IMR-90 (cell line): ENCODE data around the gene CDHR4. TPM values are rescaled to one million over a fixed set of nuclear protein-coding genes. Genes with fewer than 3 reads are reported as not detected.

Source experiments
- ATAC-seq: fragments of 200-7000 bp; cut with Tn5 transposase; 2 replicates; pipeline ENCODE4 v1.9.1; 2020; ENCODE audit warnings: low read depth, mild to moderate bottlenecking, moderate library complexity
- BruUV-seq: library from RNA; stranded (reverse); fragments of 400-500 nt; replicated peaks from 2 replicates; lab custom pipeline; 2021; lab: Mats Ljungman, UMichigan
- CTCF ChIA-PET: fragments of 300-600 bp; formaldehyde crosslinking; extraction: SDS; loops from one replicate; lab custom pipeline; 2021; ENCODE audit warnings: antibody characterized with exemption; lab: Yijun Ruan, JAX
- POLR2A ChIA-PET: fragments of 300-600 bp; sonication (Branson Sonifier 250); formaldehyde crosslinking; loops from one replicate; lab custom pipeline; 2022; ENCODE audit warnings: antibody characterized with exemption; ENCODE audit not compliant: unreplicated experiment; lab: Charles Lee
- DNase-seq: peaks from one replicate; pipeline ENCODE4 v3.0.0; 2013
- H2AFZ ChIP-seq: replicated peaks from 2 replicates; pipeline ENCODE3; 2013; ENCODE audit warnings: low read length, mild to moderate bottlenecking; ENCODE audit not compliant: poor library complexity
- H2AK5ac ChIP-seq: 2 replicates; pipeline ENCODE4 v1.6.1; 2013; ENCODE audit warnings: low read depth, low read length, inconsistent platforms
- H2AK9ac ChIP-seq: replicated peaks from 2 replicates; pipeline ENCODE3; 2013; ENCODE audit warnings: mild to moderate bottlenecking, low read depth, low read length, moderate library complexity; ENCODE audit not compliant: poor library complexity
- H2BK120ac ChIP-seq: 2 replicates; pipeline ENCODE4 v1.6.1; 2013; ENCODE audit warnings: low read depth, low read length, inconsistent platforms
- H2BK15ac ChIP-seq: 3 replicates; pipeline ENCODE4 v1.6.1; 2013; ENCODE audit warnings: low read depth, low read length, inconsistent platforms
- H2BK20ac ChIP-seq: 2 replicates; pipeline ENCODE4 v1.6.1; 2013; ENCODE audit warnings: low read depth, mild to moderate bottlenecking, inconsistent platforms, low read length, moderate library complexity
- H2BK5ac ChIP-seq: 2 replicates; pipeline ENCODE4 v1.6.1; 2013; ENCODE audit warnings: mild to moderate bottlenecking, low read depth, low read length, inconsistent platforms; ENCODE audit not compliant: poor library complexity, severe bottlenecking
- H3K14ac ChIP-seq: replicated peaks from 2 replicates; pipeline ENCODE4 v1.6.1; 2013; ENCODE audit warnings: low read depth, low read length, inconsistent platforms
- H3K18ac ChIP-seq: 2 replicates; pipeline ENCODE4 v1.6.1; 2013; ENCODE audit warnings: low read depth, low read length, control low read depth
- H3K23ac ChIP-seq: 2 replicates; pipeline ENCODE4 v1.6.1; 2013; ENCODE audit warnings: low read depth, low read length, inconsistent platforms
- H3K27ac ChIP-seq: 2 replicates; pipeline ENCODE4 v1.5.1; 2013; ENCODE audit warnings: mild to moderate bottlenecking, control low read depth, low read length; ENCODE audit not compliant: insufficient read depth
- H3K27me3 ChIP-seq: 2 replicates; pipeline ENCODE4 v1.6.1; 2013; ENCODE audit warnings: low read length; ENCODE audit not compliant: control insufficient read depth, insufficient read depth
- H3K36me3 ChIP-seq: 2 replicates; pipeline ENCODE4 v1.6.1; 2013; ENCODE audit warnings: low read length, mixed read lengths; ENCODE audit not compliant: control insufficient read depth, insufficient read depth
- H3K4ac ChIP-seq: 2 replicates; pipeline ENCODE4 v1.6.1; 2013; ENCODE audit warnings: low read depth, low read length, inconsistent platforms
- H3K4me1 ChIP-seq: 2 replicates; pipeline ENCODE4 v1.6.1; 2013; ENCODE audit warnings: low read length, mixed read lengths; ENCODE audit not compliant: control insufficient read depth, insufficient read depth
- H3K4me2 ChIP-seq: 2 replicates; pipeline ENCODE4 v1.6.1; 2013; ENCODE audit warnings: low read depth, mild to moderate bottlenecking, control low read depth, low read length, moderate library complexity
- H3K4me3 ChIP-seq: 2 replicates; pipeline ENCODE4 v1.5.1; 2013; ENCODE audit warnings: low read depth, mild to moderate bottlenecking, control low read depth, low read length, moderate library complexity; ENCODE audit not compliant: insufficient read depth
- H3K56ac ChIP-seq: 2 replicates; pipeline ENCODE4 v1.6.1; 2013; ENCODE audit warnings: low read length, inconsistent platforms; ENCODE audit not compliant: insufficient read depth; ENCODE audit errors: extremely low read depth
- H3K79me1 ChIP-seq, 2 experiments: 2 replicates each; pipeline ENCODE4 v1.6.1; 2013; ENCODE audit warnings: low read length in 2 of 2, inconsistent platforms in 1 of 2, low read depth in 1 of 2
- H3K9ac ChIP-seq: 2 replicates; pipeline ENCODE4 v1.6.1; 2013; ENCODE audit warnings: low read depth, low read length, control low read depth
- H3K9me1 ChIP-seq: 2 replicates; pipeline ENCODE4 v1.6.1; 2013; ENCODE audit warnings: low read length, inconsistent platforms; ENCODE audit not compliant: insufficient read depth
- H3K9me3 ChIP-seq: 2 replicates; pipeline ENCODE4 v1.6.1; 2013; ENCODE audit warnings: low read length; ENCODE audit not compliant: control insufficient read depth, insufficient read depth
- H4K20me1 ChIP-seq: 2 replicates; pipeline ENCODE4 v1.6.1; 2013; ENCODE audit warnings: low read length, inconsistent platforms; ENCODE audit not compliant: insufficient read depth
- H4K5ac ChIP-seq: 2 replicates; pipeline ENCODE4 v1.6.1; 2013; ENCODE audit warnings: mild to moderate bottlenecking, low read depth, low read length, control low read depth
- H4K8ac ChIP-seq, 2 experiments: 2 replicates each; pipeline ENCODE4 v1.6.1; 2013; ENCODE audit warnings: low read depth in 2 of 2, low read length in 2 of 2, control low read depth in 1 of 2, inconsistent platforms in 1 of 2
- H4K91ac ChIP-seq: 2 replicates; pipeline ENCODE4 v1.6.1; 2013; ENCODE audit warnings: low read depth, low read length, inconsistent platforms; ENCODE audit not compliant: insufficient read depth
- CHD1 ChIP-seq: IDR thresholded peaks from 2 replicates; pipeline ENCODE4 v1.6.1; 2012; ENCODE audit warnings: low read depth, low read length, improper control_type of control experiment
- FOS ChIP-seq: fragments of 150-350 bp; IDR thresholded peaks from 2 replicates; pipeline ENCODE4 v1.6.1; 2016; ENCODE audit warnings: low read depth, low read length
- MAZ ChIP-seq: IDR thresholded peaks from 2 replicates; pipeline ENCODE4 v1.6.1; 2012; ENCODE audit warnings: low read depth, mild to moderate bottlenecking, low read length, improper control_type of control experiment, moderate library complexity, borderline replicate concordance
- POLR2A ChIP-seq: IDR thresholded peaks from 2 replicates; pipeline ENCODE4 v1.6.1; 2012; ENCODE audit warnings: mild to moderate bottlenecking, low read depth, low read length
- RAD21 ChIP-seq: IDR thresholded peaks from 2 replicates; pipeline ENCODE4 v1.6.1; 2012; ENCODE audit warnings: low read length, improper control_type of control experiment
- RCOR1 ChIP-seq: IDR thresholded peaks from 2 replicates; pipeline ENCODE4 v1.6.1; 2012; ENCODE audit warnings: mild to moderate bottlenecking, low read length, improper control_type of control experiment; ENCODE audit not compliant: insufficient replicate concordance
- RFX5 ChIP-seq: IDR thresholded peaks from 2 replicates; pipeline ENCODE4 v1.8.0; 2012; ENCODE audit warnings: low read depth, mild to moderate bottlenecking, low read length, moderate library complexity
- SMC3 ChIP-seq: fragments of 150-350 bp; IDR thresholded peaks from 2 replicates; pipeline ENCODE4 v1.6.1; 2016; ENCODE audit warnings: low read depth, mild to moderate bottlenecking, antibody characterized with exemption, low read length, moderate library complexity
- WGBS, 2 experiments: methylation state at CpG; one replicate each; pipeline versions ENCODE4 v1.1.5 to v1.1.7; 2013; ENCODE audit warnings: missing lambda C conversion rate in 2 of 2; ENCODE audit not compliant: insufficient read length in 1 of 2; ENCODE audit errors: extremely low coverage in 2 of 2; 5-methylcytosine and 5-hydroxymethylcytosine counted together
- dilution Hi-C: fragments of 300-500 bp; cut with HindIII; formaldehyde crosslinking; loops from one replicate; pipeline ENCODE4 v1.14.3; 2018; ENCODE audit warnings: low sequenced_read_pairs; ENCODE audit not compliant: unreplicated experiment
- in situ Hi-C: fragments of 300-500 bp; cut with MboI; formaldehyde crosslinking; loops from 3 replicates; pipeline ENCODE4 v1.14.3; 2019; ENCODE audit warnings: low sequenced_read_pairs, inconsistent platforms, mixed read lengths
- intact Hi-C: fragments of 100-400 bp; cut with micrococcal nuclease; formaldehyde crosslinking; loops from 2 replicates; pipeline ENCODE4 v1.10.0; 2022
- polyA plus RNA-seq, 3 experiments: library from polyadenylated mRNA; depleted of rRNA; stranded (reverse); fragments of >200 nt; gene quantifications; 2 replicates each; pipeline ENCODE4 v1.2.3, GENCODE V29; 2012; ENCODE audit warnings: low replicate concordance in 1 of 3
- total RNA-seq: library from RNA; depleted of rRNA; stranded (reverse); fragments of >200 nt; gene quantifications from 2 replicates; pipeline ENCODE4 v1.2.3, GENCODE V29; 2012
- TF ChIP-seq, protein P1 (sequence below): fragments of 150-350 bp; IDR thresholded peaks from 2 replicates; pipeline ENCODE4 v1.6.1; 2017; ENCODE audit warnings: mild to moderate bottlenecking, antibody characterized with exemption, low read length, low read depth
- TF ChIP-seq, protein P2 (sequence below): fragments of 150-350 bp; IDR thresholded peaks from 2 replicates; pipeline ENCODE4 v1.6.1; 2016; ENCODE audit warnings: low read depth, mild to moderate bottlenecking, low read length, moderate library complexity, borderline replicate concordance

CDHR4 gene
- total and polyA plus RNA-seq, 2 of the 4 experiments (the other 2 are of a cell fraction) = not detected

DNA sequence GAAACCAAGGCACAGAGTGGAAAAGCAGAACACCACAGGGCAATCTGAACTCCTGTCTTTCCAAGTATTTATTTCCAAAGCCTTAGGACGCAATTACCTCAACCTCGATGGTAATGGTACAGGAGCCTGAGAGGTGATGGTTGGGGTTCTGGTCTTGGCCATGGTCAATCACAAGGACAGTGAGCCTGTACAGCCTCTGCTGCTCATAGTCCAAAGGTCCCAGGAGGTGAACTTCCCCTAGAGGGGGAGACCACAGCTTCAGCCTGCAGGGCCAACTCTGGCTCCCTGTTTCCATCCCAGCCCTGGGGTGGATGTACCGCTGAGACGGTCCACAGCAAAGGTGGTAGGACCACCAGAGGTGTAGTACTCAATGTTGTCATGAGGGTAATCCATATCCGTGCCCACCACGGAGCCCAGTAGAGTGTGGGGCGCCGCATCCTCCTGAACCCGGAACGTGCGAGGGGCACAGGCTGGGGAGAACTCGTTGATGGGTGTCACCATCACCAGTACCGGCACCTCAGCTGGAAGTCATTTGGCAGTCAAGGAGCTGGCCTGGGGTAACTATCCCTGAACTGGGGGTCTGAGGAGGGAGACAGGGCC is 6.1 kb downstream of the CDHR4 start:
- no peaks in the 10 kb centered on the region for H3K9me1 ChIP-seq

More for the DNA sequence above, 6.1 kb downstream of the CDHR4 start:
- Histone ChIP-seq H3K14ac (no peak overlapping the region), H3K79me1 (no peaks in the 10 kb centered on the region), H3K23ac (no peak overlapping the region), H4K20me1 (no peaks in the 10 kb centered on the region), H2BK120ac (no peak overlapping the region), H4K5ac (no peak overlapping the region), H3K36me3 (no peaks in the 10 kb centered on the region), H3K27me3 (peaks cover 10% of the 10 kb centered on the region; the same call in 1 of the 2 replicates), H3K4me3 (no peak overlapping the region), H3K4ac (no peak overlapping the region), H3K56ac (no peak overlapping the region), H2AK5ac (no peak overlapping the region), H2BK5ac (no peak overlapping the region), H3K4me2 (no peak overlapping the region), H4K91ac (no peak overlapping the region), H4K8ac (no peak overlapping the region), H3K9me3 (no peaks in the 10 kb centered on the region), H2AFZ (no peak overlapping the region), H3K9ac (no peak overlapping the region), H3K18ac (no peak overlapping the region), H2AK9ac (no peak overlapping the region), H3K27ac (no peak overlapping the region), H3K4me1 (no peaks in the 10 kb centered on the region), H2BK20ac (no peak overlapping the region), H2BK15ac (no peak overlapping the region)
- ATAC-seq (no peak), DNase-seq (no peak)
- intact Hi-C loops = no loop called here
- 100% methylated on average over 1 of the region's 13 CpGs; no CpG with 5 or more reads in 1 of the 2 experiments for WGBS, 2 experiments
- CTCF ChIA-PET = no interaction called here
- no TSS peak for BruUV-seq
- no peak for TF ChIP-seq FOS
- TF ChIP-seq SMC3 = no peak
- no peak for TF ChIP-seq CHD1
- TF ChIP-seq MAZ = no peak
- TF ChIP-seq, protein P1, sequence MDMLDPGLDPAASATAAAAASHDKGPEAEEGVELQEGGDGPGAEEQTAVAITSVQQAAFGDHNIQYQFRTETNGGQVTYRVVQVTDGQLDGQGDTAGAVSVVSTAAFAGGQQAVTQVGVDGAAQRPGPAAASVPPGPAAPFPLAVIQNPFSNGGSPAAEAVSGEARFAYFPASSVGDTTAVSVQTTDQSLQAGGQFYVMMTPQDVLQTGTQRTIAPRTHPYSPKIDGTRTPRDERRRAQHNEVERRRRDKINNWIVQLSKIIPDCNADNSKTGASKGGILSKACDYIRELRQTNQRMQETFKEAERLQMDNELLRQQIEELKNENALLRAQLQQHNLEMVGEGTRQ = no peak
- no peak for TF ChIP-seq RAD21
- TF ChIP-seq POLR2A = no peak
- TF ChIP-seq, protein P2, sequence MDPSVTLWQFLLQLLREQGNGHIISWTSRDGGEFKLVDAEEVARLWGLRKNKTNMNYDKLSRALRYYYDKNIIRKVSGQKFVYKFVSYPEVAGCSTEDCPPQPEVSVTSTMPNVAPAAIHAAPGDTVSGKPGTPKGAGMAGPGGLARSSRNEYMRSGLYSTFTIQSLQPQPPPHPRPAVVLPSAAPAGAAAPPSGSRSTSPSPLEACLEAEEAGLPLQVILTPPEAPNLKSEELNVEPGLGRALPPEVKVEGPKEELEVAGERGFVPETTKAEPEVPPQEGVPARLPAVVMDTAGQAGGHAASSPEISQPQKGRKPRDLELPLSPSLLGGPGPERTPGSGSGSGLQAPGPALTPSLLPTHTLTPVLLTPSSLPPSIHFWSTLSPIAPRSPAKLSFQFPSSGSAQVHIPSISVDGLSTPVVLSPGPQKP = no peak
- no peak for TF ChIP-seq RFX5
- no peak for TF ChIP-seq RCOR1
- dilution Hi-C loops = no loop called here
- POLR2A ChIA-PET = no interaction called here
- in situ Hi-C loops = no loop called here
